Glutamatergic neuron (in vitro differentiated cells): ENCODE results near the gene RBBP7. TPM values are rescaled to one million over a fixed set of nuclear protein-coding genes. Genes with fewer than 3 reads are reported as not detected.

Source experiments
- DNase-seq: peaks from one replicate; pipeline ENCODE4 v3.0.0; 2022
- H3K27ac Mint-ChIP-seq: one replicate; pipeline ENCODE4 v1.8.0; 2020; ENCODE audit warnings: mild to moderate bottlenecking, mixed read lengths, inconsistent platforms; ENCODE audit not compliant: unreplicated experiment
- H3K27me3 Mint-ChIP-seq: one replicate; pipeline ENCODE4 v1.8.0; 2020; ENCODE audit warnings: mild to moderate bottlenecking, moderate library complexity, mixed read lengths, inconsistent platforms; ENCODE audit not compliant: unreplicated experiment
- H3K36me3 Mint-ChIP-seq: one replicate; pipeline ENCODE4 v1.8.0; 2020; ENCODE audit warnings: mild to moderate bottlenecking, mixed read lengths, inconsistent platforms; ENCODE audit not compliant: unreplicated experiment
- H3K4me1 Mint-ChIP-seq: one replicate; pipeline ENCODE4 v1.8.0; 2020; ENCODE audit warnings: mild to moderate bottlenecking, low read depth, mixed read lengths, inconsistent platforms; ENCODE audit not compliant: unreplicated experiment
- H3K4me3 Mint-ChIP-seq: one replicate; pipeline ENCODE4 v1.8.0; 2020; ENCODE audit warnings: mild to moderate bottlenecking, mixed read lengths, inconsistent platforms; ENCODE audit not compliant: unreplicated experiment
- H3K9me3 Mint-ChIP-seq: one replicate; pipeline ENCODE4 v1.8.0; 2020; ENCODE audit warnings: mild to moderate bottlenecking, moderate library complexity, mixed read lengths, inconsistent platforms; ENCODE audit not compliant: unreplicated experiment
- CTCF ChIP-seq: fragments of 200-600 bp; sonication (generic); IDR thresholded peaks from one replicate; pipeline ENCODE4 v1.5.0; 2021; ENCODE audit not compliant: partially characterized antibody, unreplicated experiment
- total RNA-seq: library from RNA; stranded (reverse); fragmentation: NEBNext Ultra II Directional; extraction: Animal tissue kit (Norgen Biotek cat#: 25700); gene quantifications from one replicate; pipeline ENCODE4 v1.2.1, GENCODE V29; 2021; ENCODE audit not compliant: unreplicated experiment

The RBBP7 gene
- total RNA-seq, 1 donor from 2014 or later, result 79.2 TPM

- no peaks in the 10 kb centered on the region for H3K27me3 Mint-ChIP-seq
- H3K27ac Mint-ChIP-seq, result no peak overlapping the region
- no peak for DNase-seq
- no peak overlapping the region for H3K4me3 Mint-ChIP-seq
- TF ChIP-seq CTCF, result no peak
- H3K36me3 Mint-ChIP-seq, result no peaks in the 10 kb centered on the region
- peaks cover 7% of the 10 kb centered on the region for H3K4me1 Mint-ChIP-seq
- H3K9me3 Mint-ChIP-seq, result no peaks in the 10 kb centered on the region
Measured at GRCh38 chrX:16814597-16814996, 55.6 kb downstream of the RBBP7 start.

- H3K27ac Mint-ChIP-seq, result no peak overlapping the region
- H3K4me3 Mint-ChIP-seq, result no peak overlapping the region
- no peak for TF ChIP-seq CTCF
- H3K36me3 Mint-ChIP-seq, result no peaks in the 10 kb centered on the region
- H3K9me3 Mint-ChIP-seq, result no peaks in the 10 kb centered on the region
- H3K4me1 Mint-ChIP-seq, result no peaks in the 10 kb centered on the region
- H3K27me3 Mint-ChIP-seq, result no peaks in the 10 kb centered on the region
- no peak for DNase-seq
Measured at GRCh38 chrX:16807976-16808542, 62.1 kb downstream of the RBBP7 start.

DNA sequence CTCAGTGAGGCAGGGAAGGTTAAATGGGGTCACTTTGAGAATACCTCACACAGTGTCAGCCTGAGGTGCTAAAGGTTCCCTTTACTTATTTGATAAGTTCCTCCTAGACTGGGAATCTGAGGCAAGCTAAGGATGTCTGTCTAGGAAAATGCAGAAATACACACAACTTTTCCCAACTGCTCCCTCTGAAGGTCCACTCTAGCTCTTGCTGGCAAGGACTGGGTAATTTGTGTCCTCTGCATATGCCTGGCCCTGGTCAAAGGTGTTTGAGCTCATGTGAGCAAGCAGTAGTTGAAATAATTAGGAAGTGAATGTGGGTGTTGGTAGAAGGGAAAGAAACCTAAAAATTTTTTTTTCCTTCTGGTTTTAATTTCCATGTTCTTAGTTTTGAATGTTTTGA, 62.6 kb downstream of the RBBP7 start:
- Mint-ChIP-seq H3K27ac (no peak overlapping the region), H3K4me3 (no peak overlapping the region), H3K9me3 (no peaks in the 10 kb centered on the region), H3K4me1 (no peaks in the 10 kb centered on the region), H3K27me3 (no peaks in the 10 kb centered on the region), H3K36me3 (no peaks in the 10 kb centered on the region)
- no peak for TF ChIP-seq CTCF
- DNase-seq, result no peak

- H3K36me3 Mint-ChIP-seq, result no peaks in the 10 kb centered on the region
- DNase-seq, result no peak
- no peak overlapping the region for H3K4me3 Mint-ChIP-seq
- no peaks in the 10 kb centered on the region for H3K27me3 Mint-ChIP-seq
- H3K27ac Mint-ChIP-seq, result no peak overlapping the region
- TF ChIP-seq CTCF, result no peak
- no peaks in the 10 kb centered on the region for H3K9me3 Mint-ChIP-seq
- no peaks in the 10 kb centered on the region for H3K4me1 Mint-ChIP-seq
Measured at GRCh38 chrX:16804923-16805464, 65.2 kb downstream of the RBBP7 start.

DNA sequence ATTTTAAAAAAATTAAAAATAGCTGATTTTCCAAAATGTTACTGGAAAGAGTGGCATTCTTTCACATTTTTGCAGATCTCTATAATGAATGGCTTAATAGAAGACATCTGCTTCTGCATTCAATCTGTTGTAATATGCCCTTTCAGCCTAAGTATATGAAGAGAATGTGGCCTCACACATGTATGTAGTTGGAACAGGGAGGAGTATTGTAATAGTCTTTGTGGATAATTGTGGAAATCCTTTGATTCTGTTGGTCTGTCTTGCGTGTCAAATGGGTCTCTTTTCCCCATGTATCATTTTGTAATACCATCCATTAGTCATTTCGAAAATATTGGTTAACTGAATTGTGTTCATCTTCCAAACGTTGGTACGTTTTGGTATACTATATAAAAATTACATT, 72.3 kb downstream of the RBBP7 start:
- Mint-ChIP-seq H3K4me1 (no peaks in the 10 kb centered on the region), H3K9me3 (no peaks in the 10 kb centered on the region), H3K27me3 (no peaks in the 10 kb centered on the region), H3K4me3 (no peak overlapping the region), H3K36me3 (no peaks in the 10 kb centered on the region), H3K27ac (no peak overlapping the region)
- TF ChIP-seq CTCF, result no peak
- no peak for DNase-seq
